ENCODE measurements around the gene SASS6.
A peak's percentile ranks its signal among the peaks of the same experiment; 100 is the strongest.

Gene SASS6

DNA sequence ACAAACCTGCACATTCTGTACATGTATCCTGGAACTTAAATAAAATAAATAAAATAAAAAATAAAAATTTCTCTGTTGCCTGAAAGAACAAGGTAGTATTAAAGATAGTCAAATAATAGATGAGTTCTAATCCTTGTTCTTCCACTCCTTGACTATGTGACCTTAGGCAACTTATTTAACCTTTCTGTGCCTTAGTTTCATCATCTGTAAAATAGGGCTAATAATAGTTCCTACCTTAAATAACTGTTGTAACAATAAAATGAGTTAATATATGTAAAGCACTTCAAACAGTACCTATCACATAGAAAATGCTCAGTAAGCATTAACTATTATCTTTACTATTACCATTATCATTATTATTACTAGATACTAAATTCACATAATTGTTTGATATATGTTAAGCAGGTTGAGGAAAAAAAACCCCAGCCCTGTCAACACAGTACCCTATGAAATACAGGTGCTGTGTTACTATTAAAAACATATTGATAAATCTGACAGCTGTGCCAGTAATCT, 23.1 kb downstream of the SASS6 start:
- no peak for DNase-seq (ENCODE audit: low read depth)

DNA sequence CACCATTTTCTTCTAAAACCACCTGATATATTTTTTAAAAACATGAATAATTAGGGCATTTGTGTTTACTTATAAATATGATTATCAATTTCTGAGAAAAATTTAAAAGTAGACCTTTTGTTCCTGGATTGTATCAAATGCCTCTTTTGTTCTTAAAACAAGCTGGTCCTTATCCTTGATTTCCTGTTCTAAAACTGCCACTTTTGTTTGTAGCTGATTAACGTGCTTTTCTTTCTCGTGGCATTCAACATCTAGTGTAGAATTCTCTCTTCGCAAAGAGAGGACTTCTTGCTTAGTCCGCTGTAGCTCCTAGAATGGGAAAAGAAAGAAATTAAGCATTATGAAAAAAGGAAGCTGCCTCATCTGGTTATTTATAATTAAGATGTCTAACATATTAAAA, 25.0 kb downstream of the SASS6 start:
- DNase-seq (ENCODE audit: low read depth), result no peak

GRCh38 chr1:100101564-100101963, 31.2 kb downstream of the SASS6 start:
- no peak for DNase-seq (ENCODE audit: low read depth)

DNA sequence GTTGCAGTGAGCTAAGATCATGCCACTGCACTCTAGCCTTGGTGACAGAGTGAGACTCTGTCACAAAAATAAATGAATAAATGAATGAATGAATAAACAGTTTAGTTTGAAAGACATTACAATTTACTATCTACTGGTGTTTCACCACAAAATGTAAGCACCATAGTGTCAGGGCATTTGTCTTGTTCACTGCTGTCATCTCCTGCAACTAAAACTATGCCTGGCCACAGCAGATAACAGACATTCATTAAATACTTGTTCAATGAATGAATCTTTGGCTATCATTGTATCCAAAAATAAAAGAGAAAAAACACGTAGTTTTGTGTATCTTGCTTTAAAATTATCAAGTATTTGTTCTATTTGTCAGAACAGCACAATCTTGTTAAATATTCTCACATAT, 32.5 kb downstream of the SASS6 start:
- peak; percentile 14 for DNase-seq (ENCODE audit: low read depth)

DNA sequence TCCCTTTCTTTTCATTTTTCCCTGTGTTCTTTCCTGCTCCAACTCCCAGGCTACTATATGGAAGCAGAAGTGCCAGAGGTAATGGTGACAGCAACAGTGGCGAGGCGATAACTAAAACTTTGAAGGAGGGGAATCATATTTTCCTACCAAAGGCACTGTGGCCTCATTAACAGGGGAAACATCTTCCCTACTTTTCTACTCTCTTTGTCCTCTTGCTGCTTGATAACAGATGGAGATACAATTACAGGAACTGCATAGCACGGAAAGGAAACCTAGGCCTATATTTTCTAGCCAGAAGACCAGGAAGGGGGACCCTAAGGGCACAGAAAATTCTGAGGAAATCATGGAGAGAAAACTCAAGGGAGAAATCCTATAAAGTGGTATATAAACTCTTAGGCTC, 42.3 kb downstream of the SASS6 start:
- no peak for DNase-seq (ENCODE audit: low read depth)

GRCh38 chr1:100089082-100089481, 43.6 kb downstream of the SASS6 start:
- no peak for DNase-seq (ENCODE audit: low read depth)

DNA sequence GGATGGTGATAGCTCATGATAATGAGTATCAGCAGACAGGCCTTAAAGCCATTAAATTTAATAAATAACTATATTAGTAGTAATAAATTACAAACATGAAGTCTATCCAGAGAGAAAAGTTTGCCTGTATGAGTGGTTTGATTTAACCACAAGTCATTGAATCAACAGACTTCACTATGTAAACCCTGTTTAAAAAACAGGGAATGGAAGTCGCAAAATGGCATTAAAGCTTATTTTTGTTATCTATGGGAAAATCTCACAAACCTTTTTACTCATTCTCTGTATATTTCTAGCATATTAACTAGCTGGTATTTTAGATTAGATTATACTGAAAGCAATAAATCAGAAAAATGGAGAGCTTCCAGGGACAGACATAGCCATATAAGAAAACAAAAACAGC, 45.3 kb downstream of the SASS6 start:
- DNase-seq (ENCODE audit: low read depth), result no peak

DNA sequence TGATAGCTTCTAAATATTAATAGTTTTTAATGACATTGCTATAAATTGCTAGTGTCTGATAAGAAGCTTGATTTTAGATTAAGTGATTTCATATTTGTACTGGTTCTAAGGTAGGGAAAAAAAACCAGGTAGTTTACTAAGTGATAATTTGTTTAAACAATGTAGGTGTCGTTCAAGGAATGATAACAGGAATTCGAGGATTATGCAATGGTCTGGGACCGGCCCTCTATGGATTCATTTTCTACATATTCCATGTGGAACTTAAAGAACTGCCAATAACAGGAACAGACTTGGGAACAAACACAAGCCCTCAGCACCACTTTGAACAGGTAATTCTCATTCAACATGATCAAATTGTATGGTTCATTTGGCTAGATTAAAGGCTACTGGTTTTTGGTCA, 52.4 kb downstream of the SASS6 start:
- no peak for DNase-seq (ENCODE audit: low read depth)

- no peak for DNase-seq (ENCODE audit: low read depth)
These were observed 55.2 kb downstream of the SASS6 start for GRCh38 chr1:100077531-100077930.

- DNase-seq (ENCODE audit: low read depth), result no peak
These were observed 56.0 kb downstream of the SASS6 start for GRCh38 chr1:100076744-100077143.

DNA sequence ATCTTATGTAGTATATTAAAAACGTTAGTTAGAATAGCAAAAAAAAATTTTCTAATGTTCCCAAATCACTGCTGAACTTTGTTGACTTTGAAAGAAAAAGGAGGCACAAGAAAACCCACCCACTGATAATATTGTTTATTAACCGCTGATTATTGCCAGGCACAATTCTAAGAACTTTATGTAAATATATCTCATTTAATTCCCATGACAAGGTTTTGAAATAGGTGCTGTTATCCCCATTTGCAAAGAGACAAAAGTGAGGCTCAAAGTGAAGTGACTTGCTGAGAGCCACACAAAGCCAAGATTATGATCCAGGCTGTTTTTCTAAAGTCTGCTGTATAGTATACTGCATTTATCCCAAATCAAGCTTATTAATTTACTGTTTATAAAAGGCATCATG, 56.4 kb downstream of the SASS6 start:
- DNase-seq (ENCODE audit: low read depth), result no peak

DNA sequence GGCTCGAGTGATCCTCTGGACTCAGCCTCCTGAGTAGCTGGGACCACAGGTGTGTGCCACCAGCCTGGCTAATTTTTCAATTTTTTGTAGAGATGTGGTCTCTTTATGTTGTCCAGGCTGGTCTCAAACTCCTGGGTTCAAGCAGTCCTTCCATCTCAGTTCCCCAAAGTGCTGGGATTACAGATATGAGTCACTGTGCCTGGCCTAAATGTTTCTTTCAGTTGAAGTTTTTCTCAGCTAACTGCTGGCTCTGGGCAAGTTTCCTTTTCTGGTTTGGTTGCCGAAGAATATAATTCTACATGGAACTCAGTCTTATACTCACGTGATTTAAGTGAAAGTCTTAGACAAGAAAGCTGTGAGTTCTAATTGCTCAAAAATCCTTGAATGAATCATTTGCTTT, 57.0 kb downstream of the SASS6 start:
- no peak for DNase-seq (ENCODE audit: low read depth)

DNA sequence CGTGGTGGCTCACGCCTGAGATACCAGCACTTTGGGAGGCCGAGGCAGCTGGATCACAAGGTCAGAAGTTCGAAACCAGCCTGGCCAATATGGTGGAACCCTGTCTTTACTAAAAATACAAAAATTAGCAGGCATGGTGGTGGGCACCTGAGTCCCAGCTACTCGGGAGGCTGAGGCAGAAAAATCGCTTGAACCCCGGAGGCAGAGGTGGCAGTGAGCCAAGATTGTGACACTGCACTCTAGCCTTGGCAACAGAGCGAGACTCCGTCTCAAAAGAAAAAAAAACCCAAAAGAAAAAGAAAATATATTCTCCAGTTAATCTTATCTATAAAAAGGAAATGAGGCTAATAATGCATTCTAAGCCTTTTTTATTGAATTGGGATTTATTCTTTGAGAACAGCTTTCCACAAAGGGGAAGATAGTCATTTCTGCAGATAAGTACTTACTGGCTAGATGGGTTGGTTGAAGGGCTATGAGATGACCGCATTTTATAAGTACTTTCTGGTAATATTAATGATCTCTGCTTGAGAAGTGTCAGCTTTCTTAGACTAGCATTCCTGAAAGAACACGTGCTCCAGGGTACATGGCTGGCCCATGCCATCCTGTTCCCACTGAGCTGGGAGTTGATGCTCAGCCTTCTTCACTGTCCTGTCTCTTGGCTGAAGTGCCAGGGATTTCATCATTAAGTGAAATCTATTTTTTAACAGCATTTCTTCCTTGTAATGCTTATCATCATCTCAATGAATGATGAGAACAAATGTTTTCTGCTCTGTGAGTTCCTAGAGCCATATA, 57.9 kb downstream of the SASS6 start:
- DNase-seq (ENCODE audit: low read depth), result no peak

- DNase-seq (ENCODE audit: low read depth), result no peak
These were observed 59.2 kb downstream of the SASS6 start for GRCh38 chr1:100073531-100073930.

DNA sequence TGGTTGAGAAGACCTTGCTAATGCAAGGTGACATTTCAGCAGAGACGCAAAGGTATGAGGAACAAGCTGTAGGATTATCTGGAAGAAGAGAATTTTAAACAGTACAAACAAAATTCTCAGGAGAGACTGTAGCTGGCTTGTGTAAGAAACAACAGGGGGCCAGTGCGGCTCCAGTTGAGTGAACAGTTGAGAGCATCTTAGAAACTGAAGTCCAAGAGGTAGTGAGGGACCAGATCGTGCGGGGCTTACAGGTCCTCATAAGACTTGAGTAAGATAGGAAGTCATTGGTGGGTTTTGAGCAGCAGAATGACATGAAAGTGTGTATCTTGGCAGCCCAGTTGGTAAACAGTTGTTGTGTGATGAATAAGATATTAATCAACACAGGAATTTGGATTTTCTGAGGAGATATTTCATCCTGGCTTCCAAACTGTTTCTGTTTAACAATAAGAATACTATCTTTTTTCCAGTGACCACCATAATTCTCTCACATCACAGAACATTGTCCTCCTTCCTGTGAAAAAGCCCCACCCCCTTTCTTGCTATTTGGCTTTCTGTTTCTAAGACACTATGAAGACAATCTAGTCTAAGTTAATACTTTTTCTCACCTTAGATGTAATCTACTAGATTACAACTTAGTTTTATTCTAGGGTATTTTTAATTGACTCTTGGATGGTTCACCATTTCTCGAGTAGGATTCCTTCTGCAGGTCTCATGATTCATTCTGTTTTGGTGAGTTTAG, 62.4 kb downstream of the SASS6 start:
- DNase-seq (ENCODE audit: low read depth), result no peak

DNA sequence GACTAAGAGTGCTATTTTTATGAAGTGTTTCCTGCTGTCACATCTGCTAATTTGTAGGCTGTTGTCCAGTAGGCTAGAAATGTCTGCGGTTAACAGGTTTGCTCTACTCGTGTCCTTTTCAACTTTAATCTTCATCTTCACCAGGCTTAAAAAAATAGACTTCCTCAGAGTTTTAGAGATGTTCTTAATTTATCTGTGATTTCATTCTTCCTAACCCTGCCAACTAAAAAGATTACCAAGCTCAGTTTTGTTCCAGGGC, 66.8 kb downstream of the SASS6 start:
- no peak for DNase-seq (ENCODE audit: low read depth)

- DNase-seq (ENCODE audit: low read depth), result no peak
These were observed 67.4 kb downstream of the SASS6 start for GRCh38 chr1:100065183-100065968.

- DNase-seq (ENCODE audit: low read depth), result no peak
These were observed 71.0 kb downstream of the SASS6 start for GRCh38 chr1:100061681-100062080.

GRCh38 chr1:100053727-100054126, 79.0 kb downstream of the SASS6 start:
- DNase-seq (ENCODE audit: low read depth), result no peak

GRCh38 chr1:100053119-100053518, 79.6 kb downstream of the SASS6 start:
- DNase-seq (ENCODE audit: low read depth), result no peak

GRCh38 chr1:100051893-100052292, 80.8 kb downstream of the SASS6 start:
- DNase-seq (ENCODE audit: low read depth), result no peak

DNA sequence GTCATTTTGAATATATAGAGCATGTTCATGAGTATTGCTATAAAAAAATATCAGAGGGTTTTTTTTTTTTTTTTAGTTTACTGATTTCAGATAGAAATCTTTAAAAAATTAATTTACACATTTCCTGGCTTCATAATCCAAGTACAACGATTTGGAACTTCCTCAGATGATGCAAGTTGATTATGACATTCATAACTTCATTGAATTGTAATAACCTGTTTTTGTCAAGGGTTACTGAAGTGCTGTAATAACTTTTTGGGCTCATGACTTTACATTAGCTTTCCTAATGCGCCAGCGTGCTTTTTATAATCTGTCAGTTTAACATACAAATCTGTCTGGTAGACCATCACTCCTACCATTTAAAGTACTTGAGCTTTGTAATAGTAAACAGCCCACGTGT, 81.3 kb downstream of the SASS6 start:
- no peak for DNase-seq (ENCODE audit: low read depth)

- no peak for DNase-seq (ENCODE audit: low read depth)
These were observed 82.6 kb downstream of the SASS6 start for GRCh38 chr1:100050139-100050538.
